Gastroesophageal sphincter (tissue), 4 donors: ENCODE results near the gene SPSB1. TPM values are rescaled to one million over a fixed set of nuclear protein-coding genes. Genes with fewer than 3 reads are reported as not detected.

ENCODE experiments used
- ATAC-seq: fragments of 150-250 bp; one replicate; pipeline ENCODE4 v1.9.1; 2016; ENCODE audit warnings: mild to moderate bottlenecking, moderate library complexity
- H3K27ac ChIP-seq, 4 donors: fragments of 200-600 bp; sonication (generic) in 3 of 4; 1 replicate in 3 of 4; 2 replicates in 1 of 4; pipeline ENCODE4 v1.5.1; 2016 to 2019
- H3K27me3 ChIP-seq: fragments of 200-600 bp; sonication (generic); one replicate; pipeline ENCODE4 v1.5.1; 2019
- H3K36me3 ChIP-seq, 2 donors: fragments of 200-600 bp; sonication (generic); one replicate each; pipeline ENCODE4 v1.5.1; 2019; ENCODE audit warnings: control low read depth in 1 of 2
- H3K4me1 ChIP-seq, 3 donors: fragments of 200-600 bp; sonication (generic); 1 replicate in 2 of 3; 2 replicates in 1 of 3; pipeline ENCODE4 v1.5.1; 2016 to 2019; ENCODE audit warnings: control low read depth in 2 of 3
- H3K4me3 ChIP-seq, 2 donors: fragments of 200-600 bp; sonication (generic); one replicate each; pipeline ENCODE4 v1.5.1; 2019; ENCODE audit warnings: mild to moderate bottlenecking in 1 of 2, moderate library complexity in 1 of 2
- H3K9me3 ChIP-seq, 3 donors: fragments of 200-600 bp; sonication (generic); one replicate each; pipeline ENCODE4 v1.5.1; 2017 to 2019; ENCODE audit warnings: control low read depth in 2 of 3
- EP300 ChIP-seq: sonication (generic); formaldehyde crosslinking; IDR thresholded peaks from one replicate; pipeline ENCODE4 v1.6.1; 2017; ENCODE audit warnings: antibody characterized with exemption, mild to moderate bottlenecking
- POLR2A ChIP-seq, 2 donors: fragments of 450-650 bp; IDR thresholded peaks; one replicate each; pipeline ENCODE4 v1.6.1; 2017; ENCODE audit warnings: antibody characterized with exemption in 2 of 2, mild to moderate bottlenecking in 2 of 2, moderate library complexity in 1 of 2
- POLR2AphosphoS5 ChIP-seq: sonication (generic); formaldehyde crosslinking; IDR thresholded peaks from one replicate; pipeline ENCODE4 v1.6.1; 2017; ENCODE audit warnings: antibody characterized with exemption
- WGBS, 2 donors: methylation state at CpG; one replicate each; pipeline ENCODE4 v1.1.5; 2018; ENCODE audit warnings: low coverage in 1 of 2; 5-methylcytosine and 5-hydroxymethylcytosine counted together
- total RNA-seq, 4 donors: library from RNA; depleted of rRNA; stranded (reverse); fragments of >200 nt; gene quantifications; one replicate each; pipeline ENCODE4 v1.1.0, GENCODE V29; 2016
- TF ChIP-seq, protein P1 (sequence below), 4 experiments: fragments of 200-600 bp in 2 of 4; fragments of 450-650 bp in 2 of 4; sonication (generic) in 1 of 4; IDR thresholded peaks; one replicate each; pipeline ENCODE4 v1.5.1; 2017 to 2019; ENCODE audit warnings: antibody characterized with exemption in 4 of 4, mild to moderate bottlenecking in 2 of 4, moderate library complexity in 2 of 4

The SPSB1 gene
- total RNA-seq, 4 donors from 2014 or later, result 56.3 to 111 (median 99.5) TPM

GRCh38 chr1:9368356-9368755, 75.7 kb downstream of the SPSB1 start:
- no peak for ATAC-seq
- peaks cover 6 to 94% (median 33%) of the 10 kb centered on the region in 3 donors for H3K4me1 ChIP-seq
- 33 to 80% methylated on average over 2 to 4 of the region's 8 CpGs for WGBS, 2 donors

DNA sequence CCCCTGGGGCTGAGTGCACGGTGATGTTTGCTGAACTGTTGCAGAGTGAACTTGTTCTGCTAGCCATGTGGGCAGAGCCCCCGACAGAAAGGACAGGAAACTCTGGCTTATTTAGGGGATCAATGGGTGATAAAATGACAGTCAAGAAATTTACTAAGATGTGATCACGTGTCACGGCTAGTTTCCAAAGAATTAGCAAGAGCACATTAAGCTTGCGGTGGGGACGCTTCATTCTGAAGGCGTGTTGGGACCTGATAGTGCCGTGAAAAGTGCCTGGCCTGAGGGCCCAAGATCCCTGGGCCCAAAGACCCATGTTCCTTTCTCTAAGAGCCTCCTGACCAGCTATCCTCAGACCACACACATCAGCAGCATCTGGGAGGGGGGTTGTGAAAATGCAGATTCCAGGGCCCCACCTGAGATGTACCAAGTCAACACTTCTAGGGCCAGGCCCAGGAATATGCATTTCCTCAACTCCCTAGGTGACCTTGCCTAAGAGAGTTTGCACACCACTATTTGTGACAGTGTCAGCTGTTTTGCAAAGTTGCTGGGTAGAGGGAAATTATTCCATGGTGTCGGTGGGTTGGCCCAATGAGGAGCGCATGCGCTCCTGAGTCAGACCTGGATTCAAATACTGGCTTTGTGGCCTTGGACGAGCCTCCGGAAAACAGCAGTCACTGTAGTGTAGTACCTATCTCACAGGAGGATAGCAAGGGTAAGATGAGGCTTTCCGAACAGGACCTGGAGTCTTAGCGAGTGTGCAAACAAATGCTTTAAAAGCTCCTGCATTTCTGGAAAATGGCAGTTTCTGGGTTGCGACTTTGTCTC, 77.5 kb downstream of the SPSB1 start:
- peaks cover 0 to 22% of the 10 kb centered on the region in 2 donors for H3K36me3 ChIP-seq
- H3K27me3 ChIP-seq, result no peaks in the 10 kb centered on the region
- H3K9me3 ChIP-seq, result no peaks in the 10 kb centered on the region
- TF ChIP-seq EP300 (no peak), POLR2AphosphoS5 (no peak), POLR2A (IDR thresholded peaks at IDR 0.05) (no peak)
- TF ChIP-seq, protein P1, sequence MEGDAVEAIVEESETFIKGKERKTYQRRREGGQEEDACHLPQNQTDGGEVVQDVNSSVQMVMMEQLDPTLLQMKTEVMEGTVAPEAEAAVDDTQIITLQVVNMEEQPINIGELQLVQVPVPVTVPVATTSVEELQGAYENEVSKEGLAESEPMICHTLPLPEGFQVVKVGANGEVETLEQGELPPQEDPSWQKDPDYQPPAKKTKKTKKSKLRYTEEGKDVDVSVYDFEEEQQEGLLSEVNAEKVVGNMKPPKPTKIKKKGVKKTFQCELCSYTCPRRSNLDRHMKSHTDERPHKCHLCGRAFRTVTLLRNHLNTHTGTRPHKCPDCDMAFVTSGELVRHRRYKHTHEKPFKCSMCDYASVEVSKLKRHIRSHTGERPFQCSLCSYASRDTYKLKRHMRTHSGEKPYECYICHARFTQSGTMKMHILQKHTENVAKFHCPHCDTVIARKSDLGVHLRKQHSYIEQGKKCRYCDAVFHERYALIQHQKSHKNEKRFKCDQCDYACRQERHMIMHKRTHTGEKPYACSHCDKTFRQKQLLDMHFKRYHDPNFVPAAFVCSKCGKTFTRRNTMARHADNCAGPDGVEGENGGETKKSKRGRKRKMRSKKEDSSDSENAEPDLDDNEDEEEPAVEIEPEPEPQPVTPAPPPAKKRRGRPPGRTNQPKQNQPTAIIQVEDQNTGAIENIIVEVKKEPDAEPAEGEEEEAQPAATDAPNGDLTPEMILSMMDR (IDR thresholded peaks at IDR 0.05), result no peak
- WGBS, 2 donors, result 78 to 93% methylated on average over 5 to 9 of the region's 16 CpGs
- peak overlapping the region; percentile 90 to 97 (median 92) for H3K27ac ChIP-seq
- no peak overlapping the region for H3K4me3 ChIP-seq
- H3K4me1 ChIP-seq, result peaks cover 6 to 95% (median 39%) of the 10 kb centered on the region in 3 donors
- ATAC-seq, result no peak

More at GRCh38 chr1:9368356-9368755, 75.7 kb downstream of the SPSB1 start:
- Histone ChIP-seq H3K27ac (peak overlapping the region in 3 of 4 donors; percentile 78 to 97 (median 90)), H3K36me3 (peaks cover 0 to 22% of the 10 kb centered on the region in 2 donors), H3K9me3 (no peaks in the 10 kb centered on the region), H3K4me3 (no peak overlapping the region), H3K27me3 (no peaks in the 10 kb centered on the region)
- TF ChIP-seq, protein P1 (IDR thresholded peaks at IDR 0.05), result no peak
- TF ChIP-seq EP300, result no peak
- no peak for TF ChIP-seq POLR2A (IDR thresholded peaks at IDR 0.05)
- TF ChIP-seq POLR2AphosphoS5, result no peak

GRCh38 chr1:9371391-9371935, 78.8 kb downstream of the SPSB1 start:
- Histone ChIP-seq H3K36me3 (peaks cover 0 to 22% of the 10 kb centered on the region in 2 donors), H3K9me3 (no peaks in the 10 kb centered on the region), H3K4me3 (no peak overlapping the region), H3K4me1 (peaks cover 11 to 97% (median 52%) of the 10 kb centered on the region in 3 donors), H3K27ac (peak overlapping the region; percentile 90 to 97 (median 92)), H3K27me3 (no peaks in the 10 kb centered on the region)
- 7% methylated on average over 7 of the region's 15 CpGs; no CpG with 5 or more reads in 1 of the 2 donors for WGBS, 2 donors
- TF ChIP-seq, protein P1 (IDR thresholded peaks at IDR 0.05), result no peak
- TF ChIP-seq POLR2AphosphoS5 (peak; percentile 95), EP300 (no peak), POLR2A (IDR thresholded peaks at IDR 0.05) (peak in 1 of 2 donors; percentile 27)
- peak; percentile 86 for ATAC-seq

DNA sequence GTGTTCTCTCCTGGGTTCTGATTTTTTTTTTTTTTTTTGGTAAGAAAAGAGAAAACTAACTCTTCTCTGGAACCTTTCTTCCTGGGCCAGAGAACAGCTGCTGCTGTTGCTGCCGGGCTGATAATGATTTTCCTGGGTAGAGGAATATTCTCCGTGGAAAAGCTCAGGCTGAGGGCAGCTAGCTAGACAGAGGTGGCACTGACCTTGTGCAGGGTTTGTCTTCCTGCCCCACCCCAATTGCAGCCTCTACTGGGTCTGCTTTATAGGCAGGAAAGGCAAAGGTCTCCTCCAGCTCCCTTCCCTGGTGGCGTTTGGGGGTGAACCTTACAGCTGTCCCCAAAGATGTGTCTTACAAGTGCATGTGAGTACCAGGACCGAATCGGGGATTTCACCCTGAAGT, 79.3 kb downstream of the SPSB1 start:
- H3K4me1 ChIP-seq, result peaks cover 13 to 97% (median 55%) of the 10 kb centered on the region in 3 donors
- 0% methylated on average over 1 of the region's 5 CpGs for WGBS, 2 donors
- no peaks in the 10 kb centered on the region for H3K9me3 ChIP-seq
- no peak for ATAC-seq
- H3K36me3 ChIP-seq, result peaks cover 0 to 19% of the 10 kb centered on the region in 2 donors
- H3K4me3 ChIP-seq, result no peak overlapping the region
- peak overlapping the region; percentile 90 to 97 (median 92) for H3K27ac ChIP-seq
- H3K27me3 ChIP-seq, result no peaks in the 10 kb centered on the region
- no peak for TF ChIP-seq EP300
- TF ChIP-seq, protein P1 (IDR thresholded peaks at IDR 0.05), result no peak
- no peak for TF ChIP-seq POLR2AphosphoS5
- no peak for TF ChIP-seq POLR2A (IDR thresholded peaks at IDR 0.05)
